Pancreas (tissue), 10 donors: ENCODE data around the gene GCSAM. TPM values are rescaled to one million over a fixed set of nuclear protein-coding genes. Genes with fewer than 3 reads are reported as not detected.
A peak's percentile ranks its signal among the peaks of the same experiment; 100 is the strongest.

Source experiments
- ATAC-seq, 4 donors: fragments of 200-7000 bp; cut with Tn5 transposase; one replicate each; pipeline versions ENCODE4 v1.8.0 to v1.9.1; 2020; ENCODE audit warnings: mild to moderate bottlenecking in 4 of 4, moderate library complexity in 4 of 4
- DNase-seq, 6 donors: peaks; one replicate each; pipeline ENCODE4 v3.0.0-alpha.2; 2020
- FAIRE-seq: peaks from 2 replicates; lab custom pipeline; 2012; peaks lifted over from hg19 to GRCh38; lab: Jason Lieb, UNC
- H3K27ac ChIP-seq, 4 donors: fragments of 200-600 bp; sonication (generic); 1 replicate in 3 of 4; 2 replicates in 1 of 4; pipeline versions ENCODE4 v1.5.0 to v1.8.0; 2020
- H3K27me3 ChIP-seq, 4 donors: fragments of 200-600 bp; one replicate each; pipeline ENCODE4 v1.8.0; 2021
- H3K36me3 ChIP-seq, 3 donors: fragments of 200-600 bp; sonication (generic) in 1 of 3; one replicate each; pipeline versions ENCODE4 v1.5.0 to v1.8.0; 2020 to 2021
- H3K4me1 ChIP-seq, 3 donors: fragments of 200-600 bp; one replicate each; pipeline ENCODE4 v1.8.0; 2021
- H3K4me3 ChIP-seq, 4 donors: fragments of 200-600 bp; sonication (generic) in 2 of 4; one replicate each; pipeline versions ENCODE4 v1.5.0 to v1.8.0; 2020 to 2021
- H3K9me3 ChIP-seq, 4 donors: fragments of 200-600 bp; one replicate each; pipeline ENCODE4 v1.8.0; 2021
- WGBS, 2 donors: extraction: QIAGEN DNeasy Blood & Tissue Kit; methylation state at CpG; one replicate each; pipeline ENCODE4 v1.1.7; 2013; 5-methylcytosine and 5-hydroxymethylcytosine counted together
- intact Hi-C, 3 donors: fragments of 100-400 bp; cut with DNase I; formaldehyde crosslinking; loops; one replicate each; pipeline versions ENCODE4 v1.11.1 to v1.14.2; 2022
- polyA plus RNA-seq, 2 donors: library from polyadenylated mRNA; stranded (reverse); fragments of 200-250 nt; gene quantifications; one replicate each; pipeline ENCODE4 v1.2.3, GENCODE V29; 2013
- total RNA-seq, 6 donors: library from RNA; stranded (reverse); fragmentation: NEBNext Ultra II Directional in 4 of 6; extraction: Animal tissue kit (Norgen Biotek cat#: 25700) in 4 of 6; gene quantifications; one replicate each; pipeline versions ENCODE4 v1.2.1 to v1.2.4, GENCODE V29; 2021 to 2023
- TF ChIP-seq, protein P1 (sequence below), 4 donors: fragments of 200-600 bp; sonication (generic) in 3 of 4; IDR thresholded peaks; one replicate each; pipeline versions ENCODE4 v1.5.0 to v1.8.0; 2021; ENCODE audit warnings: antibody characterized with exemption in 4 of 4
- donor health status: healthy with polysubstance abuse.
- donor health status: DM: no; HTN: no; CAD: no; lungs with moderate emphysema.
- donor health status: DM: no; HTN: no; CAD: no.
- donor health status: control.
- donor health status: control.
- donor health status: Bipolar disorder and iron deficiency.
- donor health status: DM: yes; HTN: yes; CAD: no.
- donor health status: DM: no; HTN: no; CAD: no.
- donor health status: DM: no; HTN: no; CAD: no.
- donor health status: DM: yes; HTN: yes; CAD: no.

GCSAM gene
- total and polyA plus RNA-seq, 8 donors = 0.07 to 0.28 (median 0.25) TPM; not detected in 5

DNA sequence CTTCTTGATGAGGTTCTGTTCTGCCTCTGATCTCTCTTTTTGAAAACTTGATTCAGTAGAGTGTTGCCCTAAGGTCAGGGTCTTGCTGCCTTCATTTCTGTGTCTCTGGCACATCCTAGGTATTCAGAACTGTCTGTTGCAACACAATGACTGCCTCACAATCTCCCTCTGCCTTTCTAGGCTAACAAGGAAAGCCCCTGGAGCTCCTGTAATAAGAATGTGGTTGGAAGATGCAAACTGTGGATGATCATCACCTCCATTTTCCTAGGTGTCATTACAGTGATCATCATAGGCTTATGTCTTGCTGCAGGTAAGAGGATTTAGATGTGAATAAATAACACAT lies 39.9 kb downstream of the GCSAM start:
- no peak for FAIRE-seq
- H3K36me3 ChIP-seq = no peaks in the 10 kb centered on the region
- H3K27me3 ChIP-seq = no peaks in the 10 kb centered on the region
- peak overlapping the region in 2 of 4 donors; percentile 51 to 71 for H3K4me3 ChIP-seq
- TF ChIP-seq, protein P1, sequence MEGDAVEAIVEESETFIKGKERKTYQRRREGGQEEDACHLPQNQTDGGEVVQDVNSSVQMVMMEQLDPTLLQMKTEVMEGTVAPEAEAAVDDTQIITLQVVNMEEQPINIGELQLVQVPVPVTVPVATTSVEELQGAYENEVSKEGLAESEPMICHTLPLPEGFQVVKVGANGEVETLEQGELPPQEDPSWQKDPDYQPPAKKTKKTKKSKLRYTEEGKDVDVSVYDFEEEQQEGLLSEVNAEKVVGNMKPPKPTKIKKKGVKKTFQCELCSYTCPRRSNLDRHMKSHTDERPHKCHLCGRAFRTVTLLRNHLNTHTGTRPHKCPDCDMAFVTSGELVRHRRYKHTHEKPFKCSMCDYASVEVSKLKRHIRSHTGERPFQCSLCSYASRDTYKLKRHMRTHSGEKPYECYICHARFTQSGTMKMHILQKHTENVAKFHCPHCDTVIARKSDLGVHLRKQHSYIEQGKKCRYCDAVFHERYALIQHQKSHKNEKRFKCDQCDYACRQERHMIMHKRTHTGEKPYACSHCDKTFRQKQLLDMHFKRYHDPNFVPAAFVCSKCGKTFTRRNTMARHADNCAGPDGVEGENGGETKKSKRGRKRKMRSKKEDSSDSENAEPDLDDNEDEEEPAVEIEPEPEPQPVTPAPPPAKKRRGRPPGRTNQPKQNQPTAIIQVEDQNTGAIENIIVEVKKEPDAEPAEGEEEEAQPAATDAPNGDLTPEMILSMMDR (IDR thresholded peaks at IDR 0.05) = no peak
- DNase-seq = no peak
- intact Hi-C loops = no loop called here
- ATAC-seq = no peak
- peaks cover 3 to 42% (median 4%) of the 10 kb centered on the region in 3 donors for H3K4me1 ChIP-seq
- H3K27ac ChIP-seq = peak overlapping the region in 3 of 4 donors; percentile 6 to 89 (median 87)
- no peaks in the 10 kb centered on the region for H3K9me3 ChIP-seq

- DNase-seq (peak in 1 of 6 donors; percentile 23), FAIRE-seq (no peak), ATAC-seq (peak in 2 of 4 donors; percentile 0 to 17)
- TF ChIP-seq, protein P1 (IDR thresholded peaks at IDR 0.05) = no peak
- WGBS, 2 donors = 30 to 31% methylated on average over 6 of the region's 6 CpGs
- no peaks in the 10 kb centered on the region for H3K9me3 ChIP-seq
- no peaks in the 10 kb centered on the region for H3K27me3 ChIP-seq
- H3K4me1 ChIP-seq = peaks cover 2 to 40% (median 4%) of the 10 kb centered on the region in 3 donors
- peak overlapping the region in 3 of 4 donors; percentile 17 to 89 (median 87) for H3K27ac ChIP-seq
- H3K4me3 ChIP-seq = peak overlapping the region in 2 of 4 donors; percentile 51 to 71
- intact Hi-C loops = no loop called here
- no peaks in the 10 kb centered on the region for H3K36me3 ChIP-seq
These were observed 40.4 kb downstream of the GCSAM start for GRCh38 chr3:112092496-112093179.

DNA sequence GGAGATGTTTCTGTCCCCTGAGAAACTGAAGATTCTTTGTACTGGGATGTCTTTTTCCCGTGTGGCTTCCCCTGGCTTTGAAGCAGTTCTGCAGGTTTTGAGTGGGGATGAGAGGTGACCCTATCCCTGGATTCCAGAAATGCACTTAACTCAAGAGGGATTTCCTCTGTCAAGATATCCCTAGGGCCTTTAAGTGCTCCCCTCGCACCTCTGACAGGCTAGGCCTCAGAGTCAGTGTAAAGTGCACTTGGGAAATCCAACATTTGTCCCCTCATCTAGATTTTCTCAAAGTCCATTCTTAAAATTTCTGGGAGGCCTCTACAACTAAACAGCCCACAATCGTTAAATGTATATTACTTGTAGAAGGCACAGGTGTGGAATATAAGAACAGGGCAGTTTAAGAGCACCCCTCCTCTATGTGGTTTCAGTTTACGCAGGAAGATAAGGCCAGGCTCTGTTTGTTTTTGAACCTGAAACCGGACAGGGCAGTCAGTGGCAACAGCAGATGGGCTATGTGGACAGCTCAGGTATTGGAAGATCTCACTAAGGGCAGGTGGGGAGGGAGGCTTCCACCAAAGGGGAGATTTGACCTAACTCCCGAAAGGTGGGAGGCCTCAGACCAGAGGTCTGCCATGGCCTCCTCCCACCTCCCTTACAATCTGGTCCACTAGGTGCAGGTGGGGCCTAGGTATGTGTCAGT lies 42.0 kb downstream of the GCSAM start:
- DNase-seq = peak in 4 of 6 donors; percentile 31 to 61 (median 46)
- WGBS, 2 donors = 35 to 38% methylated on average over 6 of the region's 6 CpGs
- no peak for FAIRE-seq
- TF ChIP-seq, protein P1 (IDR thresholded peaks at IDR 0.05) = no peak
- Histone ChIP-seq H3K9me3 (no peaks in the 10 kb centered on the region), H3K27ac (peak overlapping the region; percentile 10 to 89 (median 69)), H3K4me3 (peak overlapping the region in 2 of 4 donors; percentile 51 to 71), H3K36me3 (no peaks in the 10 kb centered on the region), H3K4me1 (peaks cover 0 to 34% (median 0%) of the 10 kb centered on the region in 3 donors), H3K27me3 (no peaks in the 10 kb centered on the region)
- peak; percentile 25 to 54 (median 52) for ATAC-seq
- intact Hi-C loops = no loop called here

DNA sequence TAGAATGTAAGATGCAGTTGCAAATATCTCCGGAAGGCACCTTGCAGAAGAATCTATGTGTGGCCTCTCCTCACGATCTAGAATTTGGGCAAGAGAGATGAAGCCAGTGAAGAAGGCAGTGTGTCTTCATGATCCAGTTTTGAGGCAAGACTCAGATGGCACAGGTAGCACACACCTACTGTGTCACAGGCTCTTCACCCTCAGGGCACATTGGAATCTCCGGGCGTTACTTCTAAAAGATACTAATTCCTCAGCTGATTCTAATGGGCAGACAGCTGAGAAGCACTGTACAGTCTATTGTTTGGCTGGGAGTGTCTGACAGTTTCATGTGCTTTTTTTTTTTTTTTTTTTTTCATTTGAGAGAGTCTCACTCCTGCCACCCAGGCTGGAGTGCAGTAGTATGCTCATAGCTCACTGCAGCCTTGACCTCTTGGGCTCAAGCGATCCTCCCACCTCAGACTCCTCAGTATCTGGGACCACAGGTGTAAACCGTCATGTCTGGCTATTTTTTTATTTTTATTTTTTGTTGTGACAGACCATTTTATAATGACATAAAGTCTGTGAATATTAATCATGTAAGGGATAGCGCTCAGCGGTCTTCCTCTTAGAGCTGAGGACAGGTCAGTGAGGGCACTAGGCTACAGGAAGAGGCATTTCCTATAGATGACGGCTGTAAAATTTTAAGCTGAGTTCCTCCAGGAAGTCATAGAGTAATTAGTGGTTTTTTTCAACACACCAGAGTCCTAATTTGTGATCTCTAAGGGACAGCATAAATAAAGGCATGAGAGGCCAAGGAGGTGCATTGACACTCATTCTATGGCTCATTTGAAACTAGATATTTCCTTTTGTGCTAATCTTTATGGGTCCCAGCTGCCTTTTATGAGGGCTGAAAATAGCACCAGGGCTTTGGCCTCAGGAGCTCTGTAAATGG lies 42.8 kb downstream of the GCSAM start:
- DNase-seq (no peak), FAIRE-seq (no peak), ATAC-seq (no peak)
- H3K36me3 ChIP-seq = no peaks in the 10 kb centered on the region
- WGBS, 2 donors = 48% methylated on average over 9 of the region's 9 CpGs
- peak overlapping the region in 3 of 4 donors; percentile 10 to 89 (median 87) for H3K27ac ChIP-seq
- TF ChIP-seq, protein P1 (IDR thresholded peaks at IDR 0.05) = no peak
- no peaks in the 10 kb centered on the region for H3K9me3 ChIP-seq
- peaks cover 0 to 34% (median 4%) of the 10 kb centered on the region in 3 donors for H3K4me1 ChIP-seq
- intact Hi-C loops = no loop called here
- H3K27me3 ChIP-seq = no peaks in the 10 kb centered on the region
- H3K4me3 ChIP-seq = peak overlapping the region in 2 of 4 donors; percentile 51 to 71
